GM19351 (cell line): ENCODE measurements around the gene NOP14.
A peak's percentile ranks its signal among the peaks of the same experiment; 100 is the strongest.
"Not testable (repeated sequence)": the region's sequence is repeated elsewhere in the genome, so short reads cannot be mapped to it uniquely, and the experiment has no call there.

Source experiments
- ATAC-seq: cut with Tn5 transposase; IDR thresholded peaks from one replicate; pipeline ENCODE4 v1.9.1; 2021; ENCODE audit warnings: mild to moderate bottlenecking, moderate library complexity; ENCODE audit not compliant: unreplicated experiment

Gene NOP14

GRCh38 chr4:2943364-2944090, 19.7 kb downstream of the NOP14 start:
- no peak for ATAC-seq

DNA sequence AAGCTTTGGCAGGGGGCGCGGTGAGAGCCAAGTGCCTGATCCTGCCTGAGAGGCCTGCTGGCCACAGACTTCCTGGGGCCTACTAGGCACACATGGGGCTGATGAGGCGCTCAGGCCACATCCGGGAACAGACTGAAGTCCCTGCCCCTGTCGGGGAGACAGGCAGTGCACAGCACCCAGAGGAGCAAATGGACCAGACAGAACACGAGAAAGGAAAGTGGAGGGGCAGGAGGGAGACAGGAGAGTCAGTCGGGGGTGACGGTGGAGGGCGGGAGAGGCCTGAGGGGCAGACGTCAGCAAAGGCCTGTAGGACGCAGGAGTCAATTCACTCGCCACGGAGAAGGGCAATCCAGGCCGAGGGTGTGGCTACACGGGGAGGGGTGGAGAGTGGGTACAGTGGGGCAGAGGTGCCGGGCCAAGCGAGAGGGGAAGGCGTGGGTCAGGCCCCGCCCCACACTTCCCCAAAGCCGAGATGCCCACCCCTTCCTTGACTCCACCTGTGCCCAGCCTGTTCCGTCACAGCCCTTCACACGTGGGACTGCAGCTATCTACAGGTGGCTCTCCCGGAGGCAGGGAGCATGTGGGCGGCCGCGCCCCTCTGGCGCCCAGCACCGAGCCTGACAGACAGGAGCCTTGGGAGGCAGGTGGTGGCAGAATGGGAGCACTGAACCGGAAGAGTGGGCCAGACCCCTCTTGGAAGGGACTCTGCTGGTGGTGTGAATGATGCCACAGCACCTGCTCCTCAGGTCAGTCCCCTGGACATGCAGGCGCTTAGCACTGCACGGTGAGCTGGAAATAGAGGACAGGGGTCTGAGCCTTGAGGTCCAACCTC, 20.5 kb downstream of the NOP14 start:
- no peak for ATAC-seq

- no peak for ATAC-seq
Observed at GRCh38 chr4:2942037-2942531, 21.1 kb downstream of the NOP14 start.

GRCh38 chr4:2941138-2942036, 21.8 kb downstream of the NOP14 start:
- ATAC-seq: no peak

- no peak for ATAC-seq
Observed at GRCh38 chr4:2940267-2941137, 22.7 kb downstream of the NOP14 start.

DNA sequence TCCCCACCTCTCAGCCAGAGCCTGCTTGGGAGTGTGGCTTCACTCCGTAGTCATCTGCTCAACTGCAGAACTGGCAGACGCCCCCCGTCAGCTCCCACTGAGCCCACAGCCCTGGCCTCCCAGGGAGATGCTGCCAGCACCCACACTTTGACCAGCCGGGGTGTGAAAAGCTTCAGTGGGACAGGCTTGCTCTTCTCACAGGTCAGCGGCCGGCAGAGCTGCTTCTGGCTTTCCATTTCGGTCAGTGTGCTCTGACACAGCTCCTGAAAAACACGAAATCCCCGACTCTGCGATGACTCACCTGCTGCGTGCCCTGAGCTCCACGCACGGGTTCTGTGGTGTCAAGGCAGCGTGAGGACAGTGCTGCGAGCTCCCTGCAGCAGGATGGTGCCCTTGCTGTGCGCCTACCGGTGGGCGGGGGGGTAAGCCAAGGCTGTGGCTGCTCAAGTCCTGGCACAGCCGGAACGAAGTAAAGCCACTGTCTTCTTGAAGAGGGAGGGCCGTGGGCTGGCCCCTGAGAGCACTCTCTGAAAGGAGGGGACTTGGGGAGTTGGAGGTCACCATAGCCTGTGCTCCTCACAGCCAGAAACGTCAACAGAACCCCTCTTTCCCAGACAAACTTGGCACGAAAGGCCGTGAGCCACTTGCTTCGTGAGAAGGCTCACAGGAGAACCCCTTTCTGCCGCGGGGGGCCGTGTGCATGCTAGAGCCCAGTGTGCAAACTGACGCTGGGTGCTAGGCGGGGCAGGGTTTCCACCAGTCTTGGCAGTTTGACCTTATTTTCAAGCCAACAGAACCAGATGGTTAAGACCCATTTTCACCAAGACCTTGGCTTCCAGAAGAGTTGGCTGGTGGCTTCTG, 23.6 kb downstream of the NOP14 start:
- ATAC-seq: no peak

- no peak for ATAC-seq
Observed at GRCh38 chr4:2938906-2939305, 24.3 kb downstream of the NOP14 start.

DNA sequence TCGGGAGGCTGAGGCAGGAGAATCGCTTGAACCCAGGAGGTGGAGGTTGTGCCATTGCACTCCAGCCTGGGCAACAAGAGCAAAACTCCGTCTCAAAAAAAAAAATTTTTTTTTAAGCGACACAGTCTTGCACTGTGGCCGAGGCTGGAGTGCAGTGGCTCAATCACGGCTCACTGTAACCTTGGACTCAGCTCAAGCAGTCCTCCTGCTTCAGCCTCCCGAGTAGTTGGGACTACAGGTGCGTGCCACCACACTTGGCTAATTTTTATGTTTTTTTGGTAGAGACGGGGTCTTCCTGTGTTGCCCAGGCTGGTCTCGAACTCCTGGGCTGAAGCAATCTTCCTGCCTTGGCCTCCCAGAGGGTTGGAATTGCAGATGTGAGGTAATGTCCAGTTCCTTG, 24.8 kb downstream of the NOP14 start:
- not testable (repeated sequence) for ATAC-seq

DNA sequence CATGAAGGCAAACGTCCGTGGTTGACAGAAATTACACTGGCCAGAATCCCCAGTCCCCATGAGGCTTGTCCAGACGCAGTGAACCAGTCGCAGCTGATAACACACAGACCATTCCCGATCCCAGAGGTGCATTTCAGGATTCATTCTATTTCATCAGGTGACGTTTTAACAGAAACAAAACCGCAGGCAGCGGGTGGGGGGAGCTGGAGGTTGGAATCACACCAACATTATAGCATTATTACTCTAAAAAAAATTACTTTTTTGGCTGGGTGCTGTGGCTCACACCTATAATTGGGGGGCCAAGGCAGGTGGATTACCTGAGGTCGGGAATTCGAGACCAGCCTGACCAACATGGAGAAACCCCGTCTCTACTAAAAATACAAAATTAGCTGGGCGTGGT, 25.2 kb downstream of the NOP14 start:
- no peak for ATAC-seq

DNA sequence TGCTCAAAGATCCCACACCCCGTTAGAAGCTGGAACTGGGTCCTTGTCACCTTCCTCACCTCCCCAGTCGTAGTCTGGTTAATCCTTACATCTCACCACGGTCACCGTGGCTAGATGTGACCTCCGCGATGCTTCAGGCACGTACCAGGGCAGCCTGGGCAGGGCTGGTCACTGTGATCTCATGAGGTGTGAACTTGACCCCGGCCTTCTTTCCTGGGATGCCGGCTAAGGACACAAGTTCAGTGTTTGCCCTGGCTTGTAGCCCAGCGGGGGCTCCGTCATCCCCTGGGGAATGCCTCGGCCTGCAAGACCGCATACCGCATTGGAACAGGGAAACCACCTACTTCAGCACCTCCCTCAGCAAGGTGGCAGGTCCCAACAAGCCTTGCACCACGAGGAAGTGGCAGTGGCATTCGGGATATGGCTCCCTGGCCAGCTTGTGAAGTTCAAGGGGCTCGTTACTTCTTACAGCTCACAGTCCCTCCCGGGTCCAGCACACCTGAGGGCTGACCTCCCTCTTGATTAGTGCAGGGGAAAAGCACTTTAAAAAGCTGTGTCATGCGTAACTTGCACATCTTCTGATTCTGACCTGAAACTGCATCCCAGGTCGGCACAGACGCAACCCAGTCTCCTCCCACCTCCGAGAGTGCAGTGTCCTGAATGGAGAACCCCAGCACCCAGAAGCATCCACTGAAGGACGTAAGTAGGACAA, 25.9 kb downstream of the NOP14 start:
- ATAC-seq: peak; percentile 17

GRCh38 chr4:2936773-2937145, 26.4 kb downstream of the NOP14 start:
- peak; percentile 31 for ATAC-seq

DNA sequence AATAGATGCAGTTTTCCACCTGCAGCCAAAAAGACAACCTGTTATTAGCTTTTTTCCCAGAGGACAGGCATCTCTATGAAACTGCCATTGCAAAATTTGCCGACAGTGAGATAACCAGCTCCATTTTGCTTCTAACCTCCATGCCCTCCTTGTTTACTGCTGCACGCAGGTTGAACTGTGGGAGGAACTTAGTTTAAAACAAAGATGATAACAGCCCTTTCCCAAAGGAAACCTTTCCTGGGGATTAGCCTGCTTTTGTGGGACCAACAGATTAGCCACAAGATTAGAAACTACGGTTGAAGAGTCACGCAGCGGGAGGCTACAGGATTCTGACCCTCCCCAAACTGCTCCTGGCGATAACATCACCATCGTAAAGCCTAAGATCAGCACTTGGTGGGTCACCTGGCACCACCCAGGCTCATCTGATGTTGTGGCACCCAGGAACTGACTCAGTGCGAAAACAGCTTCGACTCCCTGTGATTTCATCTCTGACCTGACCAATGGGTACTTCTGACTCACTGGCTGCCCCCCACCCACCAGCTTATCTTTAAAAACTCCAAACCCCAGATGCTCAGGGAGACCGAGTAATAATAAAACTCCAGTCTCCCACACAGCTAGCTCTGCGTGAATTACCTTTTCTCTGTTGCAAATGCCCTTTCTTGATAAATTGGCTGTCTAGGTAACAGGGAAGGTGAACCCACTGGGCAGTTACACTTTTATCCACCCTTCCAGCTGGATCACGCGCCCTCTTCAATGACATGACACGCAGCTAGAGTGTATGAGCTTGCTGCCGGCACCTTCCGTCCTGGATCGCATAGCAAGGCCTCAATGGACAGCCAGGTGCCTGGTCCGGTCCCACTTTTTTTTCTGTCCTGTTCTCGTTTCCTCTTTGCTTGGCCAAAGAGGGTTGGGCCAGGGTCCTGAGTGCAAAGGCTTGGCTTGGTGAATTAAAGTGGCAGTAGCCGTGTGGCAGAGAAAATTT, 27.2 kb downstream of the NOP14 start:
- ATAC-seq: no peak

- peak; percentile 43 for ATAC-seq
Observed at GRCh38 chr4:2934813-2935761, 28.1 kb downstream of the NOP14 start.

- ATAC-seq: no peak
Observed at GRCh38 chr4:2934077-2934812, 29.0 kb downstream of the NOP14 start.

DNA sequence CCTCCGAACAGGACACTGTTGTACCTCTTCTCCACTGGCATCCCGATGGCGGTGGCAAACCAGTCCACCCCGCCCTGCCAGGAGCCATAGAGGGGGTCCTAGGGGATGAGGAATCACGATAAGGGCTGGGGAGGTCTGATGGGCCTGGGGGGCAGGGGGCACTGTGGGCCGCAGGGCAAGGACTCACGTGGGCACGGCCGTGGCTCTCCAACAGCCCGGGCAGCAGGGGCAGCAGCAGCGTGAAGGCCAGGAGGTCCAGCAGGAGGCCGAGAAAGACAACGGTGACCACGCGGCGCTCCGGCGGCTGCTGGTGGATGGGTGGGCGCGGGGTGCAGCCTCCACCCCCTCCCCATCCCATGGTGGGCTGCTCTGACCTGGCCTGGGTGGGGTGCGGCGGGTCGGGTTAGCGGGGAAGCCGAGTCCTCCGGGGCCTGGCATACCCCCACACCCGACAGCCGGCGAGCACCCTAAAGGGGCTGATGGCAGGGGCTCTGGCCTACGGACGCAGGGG, 29.6 kb downstream of the NOP14 start:
- no peak for ATAC-seq
